ENCODE data around the gene SEPHS2. TPM values are rescaled to one million over a fixed set of nuclear protein-coding genes. Genes with fewer than 3 reads are reported as not detected.

The SEPHS2 gene
- total and polyA plus RNA-seq, 11 donors = 15.1 to 62.8 (median 30.0) TPM

DNA sequence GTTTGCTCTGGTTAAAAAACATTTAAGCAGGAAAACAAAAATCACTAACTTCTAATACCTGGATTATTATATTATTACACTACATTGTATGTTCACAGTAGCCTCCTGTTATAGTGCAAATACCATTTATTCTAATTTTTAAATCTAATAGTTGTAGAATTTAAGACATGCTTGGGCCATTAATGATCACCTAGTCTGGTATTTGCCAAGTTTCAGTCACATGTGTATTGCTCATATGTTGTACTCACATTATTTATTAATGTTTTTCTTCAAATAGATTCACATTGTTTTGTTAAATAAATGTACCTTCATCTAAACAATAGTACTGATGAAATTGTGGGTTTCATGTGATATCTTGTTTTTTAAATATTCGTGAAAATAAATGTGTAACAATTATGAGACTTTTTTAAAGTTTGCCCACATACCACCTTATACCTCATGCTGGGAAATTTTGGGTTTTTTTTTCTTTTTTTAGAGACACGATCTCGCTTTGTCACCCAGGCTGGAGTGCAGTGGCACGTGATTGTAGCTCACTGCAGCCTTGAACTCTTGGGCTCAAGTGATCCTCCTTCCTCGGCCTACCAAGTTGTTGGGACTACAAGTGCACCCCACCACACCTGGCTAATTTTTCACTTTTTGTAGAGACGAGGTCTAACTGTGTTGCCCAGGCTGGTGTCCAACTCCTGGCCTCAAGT is 32.4 kb downstream of the SEPHS2 start:
- 86 to 93% (median 89%) methylated on average over 6 of the region's 6 CpGs for WGBS, 4 donors
- peak overlapping the region in 4 of 12 donors; percentile 38 to 67 (median 46) for H3K27ac ChIP-seq
- no peak for ATAC-seq
- no peaks in the 10 kb centered on the region for H3K27me3 ChIP-seq
- peaks cover 3 to 39% (median 19%) of the 10 kb centered on the region in 12 donors for H3K4me1 ChIP-seq
- no peak for DNase-seq
- H3K36me3 ChIP-seq = peaks cover 0 to 35% (median 20%) of the 10 kb centered on the region in 9 donors
- intact Hi-C loops (cut with DNase I) = loop anchor here in 4 of 10 donors (10.0 kb wide), 4 partner anchors 58 to 348 kb away; partner anchors contain the start of genes ALDOA (in 2 of the 4), MAPK3 (in 2 of the 4), TBX6 (in 2 of the 4) and YPEL3 (in 2 of the 4)
- no peaks in the 10 kb centered on the region for H3K9me3 ChIP-seq
- TF ChIP-seq, protein P1, sequence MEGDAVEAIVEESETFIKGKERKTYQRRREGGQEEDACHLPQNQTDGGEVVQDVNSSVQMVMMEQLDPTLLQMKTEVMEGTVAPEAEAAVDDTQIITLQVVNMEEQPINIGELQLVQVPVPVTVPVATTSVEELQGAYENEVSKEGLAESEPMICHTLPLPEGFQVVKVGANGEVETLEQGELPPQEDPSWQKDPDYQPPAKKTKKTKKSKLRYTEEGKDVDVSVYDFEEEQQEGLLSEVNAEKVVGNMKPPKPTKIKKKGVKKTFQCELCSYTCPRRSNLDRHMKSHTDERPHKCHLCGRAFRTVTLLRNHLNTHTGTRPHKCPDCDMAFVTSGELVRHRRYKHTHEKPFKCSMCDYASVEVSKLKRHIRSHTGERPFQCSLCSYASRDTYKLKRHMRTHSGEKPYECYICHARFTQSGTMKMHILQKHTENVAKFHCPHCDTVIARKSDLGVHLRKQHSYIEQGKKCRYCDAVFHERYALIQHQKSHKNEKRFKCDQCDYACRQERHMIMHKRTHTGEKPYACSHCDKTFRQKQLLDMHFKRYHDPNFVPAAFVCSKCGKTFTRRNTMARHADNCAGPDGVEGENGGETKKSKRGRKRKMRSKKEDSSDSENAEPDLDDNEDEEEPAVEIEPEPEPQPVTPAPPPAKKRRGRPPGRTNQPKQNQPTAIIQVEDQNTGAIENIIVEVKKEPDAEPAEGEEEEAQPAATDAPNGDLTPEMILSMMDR (IDR thresholded peaks at IDR 0.05) = no peak
- no peak for TF ChIP-seq POLR2A (IDR thresholded peaks at IDR 0.05)
- no peak overlapping the region for H3K4me3 ChIP-seq

DNA sequence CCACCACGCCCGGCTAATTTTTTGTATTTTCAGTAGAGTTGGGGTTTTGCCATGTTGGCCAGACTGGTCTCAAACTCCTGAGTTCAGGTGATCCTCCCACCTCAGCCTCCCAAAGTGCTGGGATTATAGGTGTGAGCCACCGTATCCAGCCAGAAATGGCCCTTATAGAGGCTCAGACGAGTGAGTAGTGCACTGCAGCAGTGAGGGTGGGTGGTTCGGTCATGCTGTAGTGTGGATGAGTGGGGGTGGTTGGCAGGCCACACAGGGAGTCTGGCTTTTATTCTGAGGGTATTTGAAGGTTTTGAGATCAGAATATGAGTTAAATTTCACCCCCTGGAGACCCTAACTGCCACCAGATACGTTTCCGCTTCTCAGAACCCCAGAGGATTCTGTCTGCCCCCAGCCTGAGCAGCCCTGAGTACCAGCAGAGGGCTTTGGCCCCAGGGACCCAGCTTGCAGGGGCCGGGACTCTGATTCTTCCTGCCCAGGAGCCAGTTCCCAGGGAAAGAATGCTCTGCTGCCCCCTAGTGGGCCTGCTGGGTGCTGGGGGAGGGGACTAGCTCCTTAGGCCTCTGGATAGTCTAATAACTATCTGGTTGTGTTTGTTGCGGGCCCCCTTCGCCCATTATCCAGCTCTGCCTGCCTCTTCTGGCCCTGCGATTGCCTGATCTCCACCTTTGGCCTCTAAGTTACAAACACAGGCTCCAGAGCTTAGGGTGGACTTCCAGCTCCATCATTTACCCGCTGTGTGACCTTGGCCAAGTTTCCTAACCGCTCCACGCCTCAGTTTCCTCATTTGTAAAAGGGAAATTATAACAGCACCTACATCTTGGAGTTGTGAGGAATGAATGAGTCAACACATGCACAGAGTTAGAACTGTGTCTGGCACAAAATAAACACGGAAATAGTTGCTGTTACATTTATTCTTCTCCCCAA is 36.3 kb downstream of the SEPHS2 start:
- TF ChIP-seq, protein P1 (IDR thresholded peaks at IDR 0.05) = peak; percentile 92 to 98 (median 96)
- TF ChIP-seq POLR2A (IDR thresholded peaks at IDR 0.05) = no peak
- ATAC-seq (peak; percentile 66 to 82 (median 74)), DNase-seq (peak; percentile 89 to 94 (median 90))
- Histone ChIP-seq H3K9me3 (no peaks in the 10 kb centered on the region), H3K27me3 (no peaks in the 10 kb centered on the region), H3K27ac (peak overlapping the region in 9 of 12 donors; percentile 0 to 50 (median 38)), H3K36me3 (peaks cover 0 to 34% (median 20%) of the 10 kb centered on the region in 9 donors), H3K4me3 (peak overlapping the region in 3 of 12 donors; percentile 0 to 16 (median 13)), H3K4me1 (peaks cover 0 to 36% (median 17%) of the 10 kb centered on the region in 12 donors)
- intact Hi-C loops (cut with DNase I) = loop anchor here in 7 of 10 donors (5.0 to 10.0 kb wide), 8 partner anchors 42 to 345 kb away; partner anchors contain the start of genes TBX6 (in 4 of the 7), YPEL3 (in 3 of the 7), ALDOA (in 2 of the 7) and MAPK3 (in 2 of the 7)
- 40 to 47% (median 42%) methylated on average over 14 to 15 of the region's 15 CpGs for WGBS, 4 donors

DNA sequence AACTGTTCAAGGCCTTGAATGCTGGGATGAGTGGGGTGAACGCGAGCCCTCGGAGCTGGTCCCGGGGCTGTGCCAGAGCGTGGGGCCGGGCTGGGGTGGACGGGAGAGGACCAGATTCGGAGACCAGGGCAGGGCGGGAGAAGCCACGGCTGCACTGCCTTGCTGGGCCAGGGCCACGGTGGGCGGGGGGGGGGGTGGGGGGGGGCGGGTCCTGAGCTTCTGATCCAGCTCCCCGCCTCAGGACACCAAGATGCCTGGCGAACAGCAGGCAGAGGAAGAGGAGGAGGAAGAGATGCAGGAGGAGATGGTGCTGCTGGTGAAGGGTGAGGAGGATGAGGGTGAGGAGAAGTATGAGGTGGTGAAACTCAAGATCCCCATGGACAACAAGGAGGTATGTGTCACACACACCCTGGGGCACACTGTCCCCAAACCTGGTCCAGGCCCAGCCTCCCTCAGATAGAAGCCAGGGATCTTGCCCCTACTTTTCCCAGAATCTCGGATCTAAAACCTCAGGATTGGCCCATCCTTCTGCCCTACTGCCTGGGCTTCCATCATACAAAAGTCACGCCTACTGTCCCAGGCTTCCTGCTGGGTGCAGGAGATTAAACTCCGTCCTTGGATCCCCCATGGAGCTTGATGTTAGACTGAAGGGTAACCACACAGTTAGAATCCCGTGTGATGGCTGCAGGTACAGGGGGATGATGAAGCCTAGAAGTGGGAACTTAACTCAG is 37.7 kb downstream of the SEPHS2 start:
- peak in 1 of 5 donors; percentile 54 for DNase-seq
- 13 to 15% (median 15%) methylated on average over 16 to 19 of the region's 19 CpGs for WGBS, 4 donors
- intact Hi-C loops (cut with DNase I) = loop anchor here in 4 of 10 donors (2.0 to 10.0 kb wide), 6 partner anchors 29 to 336 kb away; partner anchors contain the start of genes TBX6 (in 2 of the 4) and YPEL3 (in 1 of the 4)

More for the DNA sequence above, 37.7 kb downstream of the SEPHS2 start:
- Histone ChIP-seq H3K4me1 (peaks cover 0 to 33% (median 17%) of the 10 kb centered on the region in 12 donors), H3K4me3 (peak overlapping the region; percentile 54 to 96 (median 76)), H3K9me3 (no peaks in the 10 kb centered on the region), H3K36me3 (peaks cover 0 to 21% (median 12%) of the 10 kb centered on the region in 9 donors), H3K27ac (peak overlapping the region; percentile 61 to 93 (median 85)), H3K27me3 (no peaks in the 10 kb centered on the region)
- ATAC-seq = peak; percentile 2 to 57 (median 18)
- TF ChIP-seq, protein P1 (IDR thresholded peaks at IDR 0.05) = no peak
- TF ChIP-seq POLR2A (IDR thresholded peaks at IDR 0.05) = no peak

Data from heart left ventricle (tissue), 16 donors.